HCT116 (cell line): ENCODE results near the gene DCAF5. TPM values are rescaled to one million over a fixed set of nuclear protein-coding genes. Genes with fewer than 3 reads are reported as not detected.

Source experiments
- ATAC-seq: fragments of 200-7000 bp; cut with Tn5 transposase; 2 replicates; pipeline ENCODE4 v1.9.1; 2020; ENCODE audit warnings: mild to moderate bottlenecking, moderate library complexity
- BruUV-seq: library from RNA; stranded (reverse); fragments of 400-500 nt; replicated peaks from 2 replicates; lab custom pipeline; 2021; lab: Mats Ljungman, UMichigan
- CTCF ChIA-PET: fragments of 300-600 bp; sonication (Branson Sonifier 250); formaldehyde crosslinking; loops from one replicate; lab custom pipeline; 2021; ENCODE audit warnings: antibody characterized with exemption; lab: Charles Lee
- POLR2A ChIA-PET: fragments of 300-600, 350-600 bp; sonication (Branson Sonifier 250); formaldehyde crosslinking; loops from one replicate; lab custom pipeline; 2021; ENCODE audit warnings: antibody characterized with exemption; lab: Charles Lee
- RAD21 ChIA-PET, 2 experiments: fragments of 300-600 bp; sonication (Branson Sonifier 250); formaldehyde crosslinking; loops; one replicate each; lab custom pipeline; 2023; ENCODE audit warnings: low total read pairs in 2 of 2; ENCODE audit not compliant: uncharacterized antibody in 2 of 2, unreplicated experiment in 2 of 2, low non-redundant PET in 1 of 2; lab: Charles Lee
- DNase-seq: peaks from one replicate; pipeline ENCODE4 v3.0.0-alpha.2; 2010; ENCODE audit warnings: low read depth, low spot score
- H2AFZ ChIP-seq: fragments of 200-600 bp; shearing (Covaris generic), sonication (generic); 2 replicates; pipeline ENCODE4 v1.6.1; 2017; ENCODE audit warnings: low read depth, mixed run types, mixed read lengths, antibody characterized with exemption, low read length; ENCODE audit not compliant: poor library complexity, severe bottlenecking
- H3K27ac ChIP-seq: 2 replicates; pipeline ENCODE4 v1.5.1; 2012; ENCODE audit warnings: low read depth, low read length
- H3K27me3 ChIP-seq: fragments of 200-600 bp; sonication (generic); 2 replicates; pipeline ENCODE4 v1.6.1; 2016; ENCODE audit warnings: mixed run types, low read length, mixed read lengths; ENCODE audit not compliant: insufficient read depth
- H3K36me3 ChIP-seq, 2 experiments: fragments of 200-500 bp in 1 of 2; fragments of 200-600 bp in 1 of 2; sonication (Bioruptor generic) in 1 of 2; sonication (generic) in 1 of 2; 2 replicates each; pipeline versions ENCODE4 v1.5.1 to v1.6.1; 2014 to 2016; ENCODE audit warnings: low read length in 2 of 2, inconsistent platforms in 1 of 2, mixed read lengths in 1 of 2, mixed run types in 1 of 2; ENCODE audit not compliant: insufficient read depth in 2 of 2, control insufficient read depth in 1 of 2
- H3K4me1 ChIP-seq, 2 experiments: fragments of 200-600 bp in 1 of 2; sonication (generic) in 1 of 2; 2 replicates each; pipeline versions ENCODE4 v1.5.1 to v1.6.1; 2012 to 2017; ENCODE audit warnings: low read length in 2 of 2, inconsistent platforms in 1 of 2, mild to moderate bottlenecking in 1 of 2, mixed read lengths in 1 of 2, mixed run types in 1 of 2, moderate library complexity in 1 of 2; ENCODE audit not compliant: insufficient read depth in 2 of 2, control insufficient read depth in 1 of 2
- H3K4me2 ChIP-seq: fragments of 200-600 bp; sonication (generic); 2 replicates; pipeline ENCODE4 v1.6.1; 2017; ENCODE audit warnings: mixed run types, low read length, mixed read lengths
- H3K4me3 ChIP-seq, 2 experiments: fragments of 200-600 bp in 1 of 2; sonication (generic) in 1 of 2; replicated peaks in 1 of 2; 2 replicates each; pipeline ENCODE4 v1.5.1; 2011 to 2016; ENCODE audit warnings: low read length in 2 of 2, control low read depth in 1 of 2, low read depth in 1 of 2, mild to moderate bottlenecking in 1 of 2, mixed read lengths in 1 of 2, mixed run types in 1 of 2
- H3K79me2 ChIP-seq: fragments of 200-600 bp; sonication (generic); 2 replicates; pipeline ENCODE4 v1.6.1; 2017; ENCODE audit warnings: mild to moderate bottlenecking, mixed run types, low read length, moderate library complexity, mixed read lengths; ENCODE audit not compliant: insufficient read depth
- H3K9ac ChIP-seq: fragments of 200-600 bp; sonication (generic); 2 replicates; pipeline ENCODE4 v1.6.1; 2016; ENCODE audit warnings: low read length, mixed read lengths
- H3K9me2 ChIP-seq: fragments of 200-600 bp; sonication (generic), shearing (Covaris generic); 2 replicates; pipeline ENCODE4 v1.6.1; 2017; ENCODE audit warnings: mixed run types, mild to moderate bottlenecking, moderate library complexity; ENCODE audit not compliant: insufficient read depth
- H3K9me3 ChIP-seq, 2 experiments: fragments of 200-500 bp in 1 of 2; fragments of 200-600 bp in 1 of 2; sonication (Bioruptor generic) in 1 of 2; sonication (generic) in 1 of 2; 2 replicates each; pipeline ENCODE4 v1.6.1; 2014 to 2017; ENCODE audit warnings: low read length in 2 of 2, mixed read lengths in 2 of 2, inconsistent platforms in 1 of 2, low read depth in 1 of 2, mild to moderate bottlenecking in 1 of 2, mixed run types in 1 of 2, moderate library complexity in 1 of 2; ENCODE audit not compliant: control insufficient read depth in 1 of 2, insufficient read depth in 1 of 2
- H4K20me1 ChIP-seq: fragments of 200-600 bp; sonication (generic), shearing (Covaris generic); 2 replicates; pipeline ENCODE4 v1.6.1; 2017; ENCODE audit warnings: mixed run types, mild to moderate bottlenecking, moderate library complexity; ENCODE audit not compliant: insufficient read depth
- CTCF ChIP-seq, 3 experiments: fragments of 200-600 bp in 1 of 3; sonication (generic) in 1 of 3; IDR thresholded peaks in 2 of 3; conservative IDR thresholded peaks in 1 of 3; 2 replicates each; pipeline ENCODE4 v1.5.1; 2012 to 2017; ENCODE audit warnings: low read depth in 2 of 3, low read length in 2 of 3, antibody characterized with exemption in 1 of 3, borderline replicate concordance in 1 of 3, control low read depth in 1 of 3, mild to moderate bottlenecking in 1 of 3, mixed read lengths in 1 of 3, mixed run types in 1 of 3, moderate library complexity in 1 of 3; ENCODE audit not compliant: insufficient read depth in 1 of 3
- EZH2phosphoT487 ChIP-seq: fragments of 200-600 bp; IDR thresholded peaks from 2 replicates; pipeline ENCODE4 v1.6.1; 2018; ENCODE audit warnings: antibody characterized with exemption, borderline replicate concordance
- JUND ChIP-seq: IDR thresholded peaks from 2 replicates; pipeline ENCODE4 v1.6.1; 2012
- POLR2AphosphoS5 ChIP-seq: IDR thresholded peaks from 2 replicates; pipeline ENCODE4 v1.6.1; 2011; ENCODE audit warnings: mild to moderate bottlenecking, low read depth, low read length, moderate library complexity
- RAD21 ChIP-seq: IDR thresholded peaks from 2 replicates; pipeline ENCODE4 v1.6.1; 2012; ENCODE audit warnings: low read depth, mild to moderate bottlenecking
- SIN3A ChIP-seq: IDR thresholded peaks from 2 replicates; pipeline ENCODE4 v1.6.1; 2012; ENCODE audit warnings: low read depth
- SP1 ChIP-seq: IDR thresholded peaks from 2 replicates; pipeline ENCODE4 v1.6.1; 2012; ENCODE audit warnings: low read depth
- ZBTB33 ChIP-seq: IDR thresholded peaks from 2 replicates; pipeline ENCODE4 v1.6.1; 2011; ENCODE audit warnings: mild to moderate bottlenecking, low read length, moderate library complexity; ENCODE audit not compliant: insufficient replicate concordance; ENCODE audit errors: extremely low read depth
- ZNF274 ChIP-seq: fragments of 200-500 bp; sonication (Bioruptor generic); IDR thresholded peaks from 2 replicates; pipeline ENCODE4 v1.6.1; 2014; ENCODE audit warnings: mild to moderate bottlenecking, low read depth, low read length, inconsistent platforms
- intact Hi-C: fragments of 100-400 bp; cut with micrococcal nuclease; formaldehyde crosslinking; loops from 2 replicates; pipeline ENCODE4 v1.10.0; 2022
- total RNA-seq: library from RNA; stranded (reverse); gene quantifications from one replicate; pipeline ENCODE4 v1.2.1, GENCODE V29; 2021; ENCODE audit not compliant: unreplicated experiment

Gene DCAF5
- total RNA-seq, 1 experiment from 2014 or later, result 27.1 TPM

GRCh38 chr14:69107407-69108003, 45.4 kb downstream of the DCAF5 start:
- BruUV-seq, result no TSS peak
- Histone ChIP-seq H4K20me1 (no peaks in the 10 kb centered on the region), H3K9me3 (no peaks in the 10 kb centered on the region), H2AFZ (no peak overlapping the region), H3K4me3 (no peak overlapping the region), H3K36me3 (no peaks in the 10 kb centered on the region), H3K27me3 (no peaks in the 10 kb centered on the region), H3K4me2 (no peak overlapping the region), H3K9ac (no peak overlapping the region), H3K27ac (no peak overlapping the region), H3K4me1 (peaks cover 4 to 9% of the 10 kb centered on the region in 2 experiments; a peak in 3 of 4 replicates), H3K79me2 (no peaks in the 10 kb centered on the region), H3K9me2 (no peaks in the 10 kb centered on the region)
- ChIA-PET CTCF (interaction anchor here (0.8 to 4.1 kb wide), 17 partner anchors 12 to 1173 kb away, joined by 3 to 25 read pairs (median 5); no protein-coding TSS in a partner anchor), RAD21 (interaction anchor here (0.6 to 1.6 kb wide), 3 partner anchors 195 to 244 kb away, joined by 3 to 4 read pairs (median 3); no protein-coding TSS in a partner anchor), POLR2A (no interaction called here)
- intact Hi-C loops, result loop anchor here (1.0 to 10.0 kb wide), 3 partner anchors 196 to 1183 kb away; no protein-coding TSS in a partner anchor
- DNase-seq, result peak; percentile 60
- ATAC-seq, result peak; percentile 70
- TF ChIP-seq ZBTB33 (no peak), SIN3A (no peak), RAD21 (peak; percentile 89), POLR2AphosphoS5 (0 out of 2 replicates have a peak, but pooled peaks have one; percentile 22), EZH2phosphoT487 (no peak), JUND (no peak), SP1 (no peak), ZNF274 (no peak), CTCF (IDR thresholded peaks at IDR 0.05 in 2 of 3, conservative IDR thresholded peaks at IDR 0.05 in 1 of 3; ENCODE audit: borderline replicate concordance in 1 of 3, insufficient read depth in 1 of 3, low read depth in 2 of 3, low read length in 2 of 3) (peak; percentile 68 to 78 (median 75))
